ENCODE results near the gene SRRD.

SRRD gene

DNA sequence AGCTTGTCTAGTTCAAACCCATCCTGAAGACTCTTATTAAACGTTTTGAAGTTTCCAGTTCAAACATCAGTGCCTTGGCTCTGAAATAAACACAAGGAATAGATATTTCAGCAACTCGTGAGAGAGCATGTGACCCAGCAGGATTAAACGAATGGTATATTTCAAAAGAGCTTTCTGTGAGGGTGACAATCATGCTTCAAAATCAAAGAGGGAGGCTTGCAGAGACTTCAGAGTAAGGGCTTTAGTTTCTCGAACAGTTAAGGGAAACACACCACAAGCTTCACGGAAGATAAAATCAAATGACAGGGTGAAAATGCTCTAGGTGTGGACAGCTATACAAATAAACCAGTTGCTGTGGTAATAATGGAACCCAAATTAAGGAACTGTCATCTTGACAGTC lies 1.5 kb upstream of the SRRD start:
- DNase-seq (ENCODE audit: low spot score) = no peak

DNA sequence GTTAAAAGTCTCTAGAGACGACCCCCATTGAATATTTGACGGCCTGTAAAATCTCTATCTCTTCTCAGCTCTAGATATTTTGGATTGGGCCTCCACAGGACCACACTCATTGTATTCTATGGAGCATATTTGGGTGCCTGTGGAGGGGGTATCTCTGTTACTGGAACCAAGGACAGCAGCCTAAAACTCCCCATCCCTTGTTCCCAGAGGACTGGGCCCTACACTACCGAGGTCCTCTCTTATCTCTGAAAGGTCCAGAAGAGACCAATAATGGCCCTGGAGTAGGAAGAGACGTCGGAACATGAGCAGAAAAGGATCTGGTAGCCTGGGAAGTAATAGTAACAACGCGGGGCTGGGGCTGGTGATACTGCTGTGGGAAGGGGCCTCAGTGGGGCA lies 636 bp upstream of the SRRD start:
- DNase-seq (ENCODE audit: low spot score) = peak; percentile 21

DNA sequence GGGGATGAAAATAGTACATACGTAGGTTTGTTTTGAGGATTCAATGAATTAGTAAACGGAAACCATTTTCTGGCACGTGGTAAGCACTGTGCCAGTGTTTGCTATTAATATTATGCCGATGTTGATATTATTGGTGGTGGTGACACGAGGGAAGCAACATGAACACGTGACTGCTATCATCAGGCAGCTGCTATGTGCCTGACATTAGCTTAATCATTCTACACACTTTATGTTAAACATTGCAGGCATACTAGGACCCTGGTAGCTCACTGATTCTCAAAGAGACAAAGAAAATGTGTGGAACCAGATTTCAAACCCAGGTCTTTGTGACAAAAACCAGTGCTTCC lies 656 bp downstream of the SRRD start:
- no peak for DNase-seq (ENCODE audit: low spot score)

DNA sequence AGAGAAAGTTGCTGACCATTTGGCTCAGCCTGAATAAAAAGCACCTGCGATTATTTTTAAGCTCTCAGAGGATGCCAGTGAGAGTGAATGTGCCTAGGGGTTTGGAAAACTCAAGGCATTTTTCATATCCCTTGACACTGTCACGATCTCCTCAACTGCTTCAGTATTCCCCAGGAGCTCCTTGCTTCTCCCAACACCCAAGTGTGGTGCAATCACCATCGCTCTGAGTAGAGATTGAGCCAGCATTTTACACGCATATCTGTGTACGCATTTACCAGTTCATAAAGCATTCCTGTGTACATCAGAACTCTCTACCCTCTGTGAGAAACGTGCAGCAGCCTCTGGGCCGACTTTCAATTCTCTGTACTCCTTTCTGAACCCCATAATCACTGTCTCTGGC lies 1.3 kb downstream of the SRRD start:
- DNase-seq (ENCODE audit: low spot score) = peak; percentile 32

DNA sequence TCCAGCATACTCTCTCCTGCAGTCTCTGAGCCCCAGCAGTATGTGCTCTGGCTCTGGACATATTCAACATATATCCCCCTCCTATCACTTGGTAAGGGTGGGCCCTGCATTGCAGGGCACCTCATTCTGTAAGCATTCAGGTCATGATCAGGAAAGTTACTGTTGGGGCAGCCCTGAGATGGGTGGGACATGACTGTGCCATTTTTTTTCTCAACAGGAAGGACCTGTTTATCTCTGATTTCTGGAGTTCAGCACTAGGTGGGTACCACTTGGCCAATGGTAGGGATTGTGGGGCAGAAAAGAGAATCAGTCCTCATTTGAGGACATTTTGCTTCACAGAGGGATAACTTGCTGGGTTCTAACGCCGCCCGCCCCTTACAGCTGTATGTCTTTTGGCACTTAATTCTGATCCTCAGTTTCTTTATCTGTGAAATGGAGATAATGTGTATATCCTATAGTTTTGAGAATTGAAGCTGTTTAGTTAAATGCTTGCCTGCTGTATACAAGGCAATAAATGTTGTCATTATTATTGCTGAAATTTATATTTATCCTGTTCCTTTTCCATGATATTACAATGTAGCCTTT lies 2.2 kb downstream of the SRRD start:
- no peak for DNase-seq (ENCODE audit: low spot score)

GRCh38 chr22:26486394-26486793 lies 2.7 kb downstream of the SRRD start:
- no peak for DNase-seq (ENCODE audit: low spot score)

GRCh38 chr22:26487996-26488395 lies 4.3 kb downstream of the SRRD start:
- no peak for DNase-seq (ENCODE audit: low spot score)

GRCh38 chr22:26489447-26490036 lies 5.9 kb downstream of the SRRD start:
- no peak for DNase-seq (ENCODE audit: low spot score)

GRCh38 chr22:26492220-26492619 lies 8.5 kb downstream of the SRRD start:
- DNase-seq (ENCODE audit: low spot score) = no peak

- no peak for DNase-seq (ENCODE audit: low spot score)
Observed at GRCh38 chr22:26494506-26494905, 10.8 kb downstream of the SRRD start.

DNA sequence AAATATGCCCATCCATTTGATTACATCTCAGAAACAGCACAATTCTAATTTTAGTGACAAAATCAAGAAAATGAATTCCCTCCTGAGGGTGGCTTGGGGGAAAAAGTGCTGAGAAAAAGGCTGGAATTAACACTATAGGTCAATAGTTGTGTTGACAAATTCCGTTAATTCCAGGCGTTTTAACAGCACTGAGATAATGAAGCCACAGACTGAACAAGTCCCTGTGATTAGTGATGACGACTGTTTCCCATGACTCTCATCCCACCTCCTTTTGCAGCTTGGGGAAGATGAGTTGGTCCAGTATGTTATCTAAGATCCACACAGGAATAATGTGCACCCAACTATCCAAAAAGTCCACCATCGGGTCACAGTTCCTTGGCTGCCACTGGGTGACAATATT lies 12.8 kb downstream of the SRRD start:
- no peak for DNase-seq (ENCODE audit: low spot score)

DNA sequence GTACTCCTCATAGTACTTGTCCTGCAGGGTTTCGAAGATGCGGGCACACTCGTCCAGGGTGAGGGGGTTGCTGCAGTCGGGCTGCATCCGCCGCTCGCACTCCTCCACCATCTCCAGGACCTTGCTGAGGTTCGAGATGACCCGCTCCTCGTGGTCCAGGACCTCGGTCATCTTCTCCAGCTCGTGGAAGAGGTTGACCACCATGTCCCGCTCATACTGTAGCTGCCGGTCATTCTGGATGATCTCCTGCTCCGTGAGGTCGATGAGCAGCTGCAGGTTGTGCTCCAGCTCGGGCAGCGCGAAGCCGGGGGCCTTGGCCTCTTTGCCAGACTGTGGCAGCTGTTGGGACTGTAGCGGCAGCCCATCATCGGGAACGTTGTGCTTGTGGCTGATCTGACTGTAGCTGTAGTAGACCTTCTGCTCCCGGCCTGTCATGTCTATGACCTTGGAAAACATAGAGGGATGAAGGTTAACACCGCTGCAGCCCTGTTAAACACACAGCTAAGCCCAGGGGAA lies 15.6 kb downstream of the SRRD start:
- DNase-seq (ENCODE audit: low spot score) = no peak

DNA sequence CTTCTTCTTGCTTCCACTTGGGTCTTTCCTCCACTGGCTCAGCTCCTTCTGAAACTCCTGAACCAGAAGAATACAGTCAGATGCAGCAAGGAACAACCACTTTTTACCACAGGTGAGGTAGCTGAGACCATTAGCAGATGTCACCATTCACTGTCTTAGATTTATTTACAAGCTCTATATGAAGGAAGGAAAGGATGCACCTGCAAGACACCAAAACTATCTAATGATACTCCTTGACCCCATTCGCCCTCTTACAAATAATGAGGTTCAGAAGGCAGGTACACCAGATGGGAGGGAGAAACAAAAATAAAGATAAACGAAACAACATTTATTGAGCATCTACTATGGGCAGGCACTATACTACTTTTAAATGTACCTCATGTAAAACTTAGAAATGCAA lies 18.3 kb downstream of the SRRD start:
- DNase-seq (ENCODE audit: low spot score) = no peak

DNA sequence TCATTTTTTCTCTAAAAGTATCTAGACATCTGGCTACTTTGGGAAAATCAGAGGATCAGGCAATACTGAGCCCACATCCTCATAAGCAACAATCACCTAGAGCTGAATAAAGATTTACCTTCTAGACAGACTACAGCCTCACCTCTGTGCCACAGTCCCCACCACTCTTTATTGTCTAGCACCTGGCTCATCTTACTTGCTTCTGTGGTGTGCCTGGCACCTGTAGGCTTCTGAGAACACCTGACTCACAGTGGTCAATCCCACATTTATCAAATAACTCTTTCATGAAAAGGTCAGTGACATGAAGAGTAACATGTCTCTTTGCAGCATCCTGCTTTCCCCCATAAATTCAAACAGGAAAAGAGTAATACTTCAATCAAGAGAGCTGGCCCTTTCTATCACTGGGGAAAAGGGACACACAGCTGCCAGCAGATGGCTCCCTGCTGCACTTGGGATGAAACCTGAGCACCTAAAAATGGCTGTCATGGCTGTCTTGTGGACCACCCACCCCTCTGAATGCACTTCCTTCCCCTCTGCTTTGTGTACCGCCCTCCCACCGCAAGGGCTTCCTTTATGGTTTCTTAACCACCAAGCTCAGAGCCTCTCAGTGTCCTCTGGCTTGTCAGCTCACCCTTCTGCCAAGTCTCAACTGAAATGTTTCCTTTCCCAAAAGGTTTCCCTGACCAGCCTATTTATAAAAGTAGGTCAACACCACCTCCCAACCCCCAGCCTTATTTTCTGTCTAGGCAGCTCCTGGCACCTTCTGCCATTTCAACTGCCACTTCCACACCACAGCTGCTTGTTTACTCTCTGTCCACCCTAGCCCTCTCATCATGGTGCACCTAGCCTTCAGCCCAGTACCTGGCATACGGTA lies 19.2 kb downstream of the SRRD start:
- DNase-seq (ENCODE audit: low spot score) = peak; percentile 42

GRCh38 chr22:26503758-26504157 lies 20.1 kb downstream of the SRRD start:
- no peak for DNase-seq (ENCODE audit: low spot score)

DNA sequence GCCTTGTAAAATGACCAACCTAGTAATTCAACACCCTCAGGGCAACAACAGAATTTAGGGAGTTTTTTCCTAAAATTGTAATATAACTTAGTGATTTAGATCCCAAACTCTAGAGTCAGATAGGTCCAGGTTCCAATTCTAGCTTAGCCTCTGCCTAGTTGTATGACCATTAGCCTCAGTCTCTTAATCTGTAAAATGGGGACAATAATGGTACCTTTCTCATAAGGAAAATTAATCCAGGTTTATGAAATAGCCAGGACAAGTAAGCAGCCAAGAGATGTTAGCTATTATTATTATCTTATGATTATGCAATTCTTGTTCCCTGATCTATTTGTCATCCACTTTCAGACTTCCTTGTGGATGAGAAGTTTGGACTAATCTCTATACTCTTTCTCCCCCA lies 24.5 kb downstream of the SRRD start:
- DNase-seq (ENCODE audit: low spot score) = no peak

DNA sequence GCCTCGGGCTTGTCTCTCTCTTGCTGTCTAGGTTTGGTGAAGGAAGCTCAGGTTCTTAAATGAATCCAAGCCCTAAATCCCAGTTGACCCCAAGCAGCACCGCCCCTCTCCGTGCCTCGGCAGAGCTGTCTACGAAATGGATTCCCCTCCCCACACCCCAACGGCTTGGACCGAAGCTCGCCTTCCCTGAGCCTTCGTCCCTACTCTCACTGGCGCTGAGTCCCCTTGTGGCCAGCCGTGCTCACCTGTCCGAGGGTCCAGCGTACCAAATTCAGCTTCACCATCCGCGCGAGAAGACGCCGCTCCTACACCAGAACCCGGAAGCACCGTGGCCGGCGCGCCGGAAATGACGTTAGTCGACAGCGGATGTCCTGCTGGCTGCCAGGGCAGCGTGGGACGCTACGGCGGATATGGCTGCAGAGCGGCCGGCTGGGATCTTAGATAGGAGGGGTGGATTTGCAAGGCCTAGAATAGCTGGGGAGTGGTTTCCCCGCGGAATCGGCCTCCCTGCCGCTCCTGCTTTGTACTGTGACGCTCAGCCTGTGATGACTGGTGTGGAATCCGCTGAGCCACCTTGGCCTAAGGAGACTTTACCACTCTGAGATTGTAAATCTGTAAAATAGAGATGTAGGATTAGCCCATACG lies 28.6 kb downstream of the SRRD start, which contains the start of gene TFIP11:
Gene TFIP11, minus strand, starts transcription at position 325 of the 645 bp plus-strand sequence. CDS start 2,201 bp downstream, outside the sequence.
- DNase-seq (ENCODE audit: low spot score) = peak; percentile 96

DNA sequence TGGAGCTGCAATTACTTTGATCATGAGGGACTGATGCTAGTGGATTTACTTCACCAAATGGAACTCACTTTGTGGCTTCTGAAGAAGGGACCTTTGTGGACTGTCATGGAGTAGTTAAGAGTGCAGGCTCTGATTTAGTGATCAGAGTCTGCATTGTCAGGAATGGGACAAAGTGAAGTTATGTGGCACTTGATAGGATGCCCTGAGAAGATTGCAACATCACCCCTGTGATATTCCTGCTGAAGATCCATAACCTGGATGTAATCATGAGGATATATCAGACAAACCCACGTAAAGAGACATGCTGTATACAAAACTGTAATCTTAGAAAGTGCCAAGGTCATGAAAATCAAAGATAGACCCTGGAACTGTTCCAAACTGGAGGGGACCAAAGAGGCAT lies 30.2 kb downstream of the SRRD start:
- no peak for DNase-seq (ENCODE audit: low spot score)

DNA sequence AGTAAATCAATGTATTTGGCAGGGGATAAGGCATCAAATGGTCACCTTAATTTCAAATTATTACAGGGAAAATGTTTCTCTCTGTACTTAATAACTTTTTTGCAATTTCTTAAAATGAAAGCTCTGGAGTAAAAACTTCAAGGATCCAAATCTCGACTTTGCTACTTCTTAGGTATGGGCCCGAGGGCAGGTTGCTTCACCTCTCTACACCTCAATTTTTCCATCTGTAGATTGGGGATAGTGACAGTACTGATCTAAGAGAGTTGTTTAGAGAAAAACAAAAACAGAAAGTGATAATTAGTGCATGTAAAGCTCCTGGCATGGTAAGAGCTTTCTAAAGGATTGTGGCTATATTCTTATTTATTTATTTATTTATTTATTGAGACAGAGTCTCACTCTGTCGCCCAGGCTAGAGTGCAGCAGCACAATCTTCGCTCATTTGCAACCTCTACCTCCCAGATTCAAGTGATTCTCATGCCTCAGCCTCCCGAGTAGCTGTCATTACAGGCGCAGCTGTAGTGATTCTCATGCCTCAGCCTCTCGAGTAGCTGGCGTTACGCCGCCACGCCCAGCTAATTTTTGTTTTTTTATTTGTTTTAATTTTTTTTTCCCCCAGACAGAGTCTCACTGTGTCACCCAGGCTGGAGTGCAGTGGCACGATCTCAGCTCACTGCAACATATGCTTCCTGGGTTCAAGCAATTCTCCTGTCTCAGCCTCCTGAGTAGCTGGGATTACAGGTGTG lies 30.9 kb downstream of the SRRD start:
- DNase-seq (ENCODE audit: low spot score) = no peak

- no peak for DNase-seq (ENCODE audit: low spot score)
Observed at GRCh38 chr22:26515931-26516330, 32.3 kb downstream of the SRRD start.

- DNase-seq (ENCODE audit: low spot score) = no peak
Observed at GRCh38 chr22:26516503-26516902, 32.8 kb downstream of the SRRD start.

- DNase-seq (ENCODE audit: low spot score) = no peak
Observed at GRCh38 chr22:26517429-26517828, 33.8 kb downstream of the SRRD start.

All from GM03348 (cell line).